Activated T-helper 17 cell treated with anti-CD3 and anti-CD28 coated beads, Interleukin-2, amount 50 U/mL, for 72 hours (primary cell): ENCODE data around the gene KCNQ1. TPM values are rescaled to one million over a fixed set of nuclear protein-coding genes. Genes with fewer than 3 reads are reported as not detected.

Experiments used
- ATAC-seq: fragments of 150-1000 bp; cut with Tn5 transposase; replicated peaks from 2 replicates; pipeline ENCODE4 v1.10.0; 2021; ENCODE audit warnings: mild to moderate bottlenecking, moderate library complexity
- H3K27ac Mint-ChIP-seq: one replicate; pipeline ENCODE4 v1.8.0; 2022; ENCODE audit warnings: mixed read lengths
- H3K27me3 Mint-ChIP-seq: one replicate; pipeline ENCODE4 v1.8.0; 2022; ENCODE audit warnings: mixed read lengths
- H3K36me3 Mint-ChIP-seq: one replicate; pipeline ENCODE4 v1.8.0; 2022; ENCODE audit warnings: low read depth, mild to moderate bottlenecking, mixed read lengths
- H3K4me1 Mint-ChIP-seq: one replicate; pipeline ENCODE4 v1.8.0; 2022; ENCODE audit warnings: mixed read lengths
- H3K4me3 Mint-ChIP-seq: one replicate; pipeline ENCODE4 v1.8.0; 2022; ENCODE audit warnings: mild to moderate bottlenecking, mixed read lengths
- H3K9me3 Mint-ChIP-seq: one replicate; pipeline ENCODE4 v1.8.0; 2022; ENCODE audit warnings: mixed read lengths
- total RNA-seq, 2 donors: library from RNA; stranded (reverse); gene quantifications; one replicate each; pipeline ENCODE4 v1.2.3, GENCODE V29; 2022

KCNQ1 gene
- total RNA-seq, 2 donors from 2014 or later = 7.0 to 9.7 TPM

- Mint-ChIP-seq H3K27me3 (no peaks in the 10 kb centered on the region), H3K4me1 (no peaks in the 10 kb centered on the region), H3K9me3 (peaks cover 42% of the 10 kb centered on the region), H3K27ac (no peak overlapping the region), H3K4me3 (no peak overlapping the region), H3K36me3 (peaks cover 17% of the 10 kb centered on the region)
- ATAC-seq = no peak
These were observed 203.1 kb downstream of the KCNQ1 start for GRCh38 chr11:2647953-2648352.

DNA sequence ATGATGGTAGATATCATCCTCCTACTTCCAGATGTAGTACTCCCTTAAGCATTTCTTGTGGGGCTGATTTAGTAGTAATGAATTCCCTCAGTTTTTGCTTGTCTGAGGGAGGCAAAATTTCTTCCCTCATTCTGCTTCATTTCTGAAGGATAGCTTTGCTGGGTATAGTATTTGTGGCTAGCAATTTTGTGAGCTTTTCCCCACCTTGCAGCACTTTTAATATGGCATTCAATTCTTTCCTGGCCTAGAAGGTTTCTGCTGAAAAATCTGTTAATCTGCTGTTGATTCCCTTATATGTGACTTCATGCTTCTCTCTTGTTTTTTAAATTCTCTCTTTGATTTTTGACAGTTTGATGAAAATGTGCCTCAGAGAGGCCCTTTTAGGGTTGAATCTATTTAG is 204.6 kb downstream of the KCNQ1 start:
- peaks cover 5% of the 10 kb centered on the region for H3K36me3 Mint-ChIP-seq
- ATAC-seq = no peak
- H3K27me3 Mint-ChIP-seq = no peaks in the 10 kb centered on the region
- no peak overlapping the region for H3K4me3 Mint-ChIP-seq
- no peaks in the 10 kb centered on the region for H3K4me1 Mint-ChIP-seq
- H3K27ac Mint-ChIP-seq = no peak overlapping the region
- peaks cover 30% of the 10 kb centered on the region for H3K9me3 Mint-ChIP-seq

DNA sequence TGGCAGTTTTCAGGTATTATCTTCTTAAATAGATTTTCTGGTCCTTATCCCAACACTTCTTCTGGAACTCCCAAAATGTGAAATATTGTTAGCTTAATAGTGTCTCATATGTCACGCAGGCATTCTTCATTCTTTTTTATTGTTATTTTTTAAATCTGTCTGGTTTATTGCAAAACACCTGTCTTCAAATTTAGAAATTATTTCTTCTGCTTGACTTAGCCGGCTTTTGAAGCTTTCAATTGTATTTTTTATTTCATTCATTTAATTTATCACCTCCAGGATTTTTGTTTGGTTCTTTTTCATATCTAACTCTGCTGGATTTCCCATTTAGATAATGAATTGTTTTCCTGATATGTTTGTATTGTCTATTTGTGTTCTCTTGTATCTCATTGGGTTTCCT is 205.0 kb downstream of the KCNQ1 start:
- no peak overlapping the region for H3K27ac Mint-ChIP-seq
- H3K4me3 Mint-ChIP-seq = no peak overlapping the region
- peaks cover 28% of the 10 kb centered on the region for H3K9me3 Mint-ChIP-seq
- ATAC-seq = no peak
- H3K4me1 Mint-ChIP-seq = no peaks in the 10 kb centered on the region
- no peaks in the 10 kb centered on the region for H3K27me3 Mint-ChIP-seq
- H3K36me3 Mint-ChIP-seq = peaks cover 5% of the 10 kb centered on the region

GRCh38 chr11:2650343-2650867 is 205.6 kb downstream of the KCNQ1 start:
- H3K4me3 Mint-ChIP-seq = no peak overlapping the region
- peaks cover 5% of the 10 kb centered on the region for H3K36me3 Mint-ChIP-seq
- H3K4me1 Mint-ChIP-seq = no peaks in the 10 kb centered on the region
- H3K27ac Mint-ChIP-seq = no peak overlapping the region
- peaks cover 28% of the 10 kb centered on the region for H3K9me3 Mint-ChIP-seq
- H3K27me3 Mint-ChIP-seq = no peaks in the 10 kb centered on the region
- ATAC-seq = no peak

DNA sequence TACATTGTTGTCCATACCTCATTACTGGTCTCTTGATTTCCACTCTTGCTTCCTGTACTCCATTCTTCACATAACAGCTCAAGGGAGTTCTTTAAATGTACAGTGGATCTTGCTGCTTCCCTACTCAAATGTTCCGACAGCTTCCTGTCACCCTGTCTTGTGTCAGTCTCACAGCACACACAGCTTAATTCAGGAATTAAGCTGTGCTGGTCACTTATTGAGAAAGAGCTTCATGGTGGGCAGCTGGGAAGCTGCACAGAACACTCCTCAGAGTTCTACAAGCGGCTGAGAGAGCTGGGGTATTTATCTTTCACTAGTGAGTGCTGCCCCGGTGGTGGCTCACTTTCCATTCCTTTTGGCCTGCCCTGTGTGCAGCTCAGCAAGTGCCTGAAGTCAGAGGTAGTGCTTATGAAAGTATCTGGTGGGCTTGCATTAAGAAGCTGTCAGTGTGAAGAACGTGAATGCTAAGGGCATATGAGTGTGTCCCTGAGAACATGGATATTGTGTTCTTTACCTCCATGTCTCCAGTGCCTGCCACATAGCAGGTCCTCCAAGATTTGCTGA is 206.3 kb downstream of the KCNQ1 start:
- Mint-ChIP-seq H3K27ac (no peak overlapping the region), H3K27me3 (no peaks in the 10 kb centered on the region), H3K36me3 (peaks cover 5% of the 10 kb centered on the region), H3K4me1 (peaks cover 3% of the 10 kb centered on the region), H3K4me3 (no peak overlapping the region), H3K9me3 (peaks cover 28% of the 10 kb centered on the region)
- ATAC-seq = no peak

GRCh38 chr11:2651826-2652271 is 207.0 kb downstream of the KCNQ1 start:
- H3K27ac Mint-ChIP-seq = no peak overlapping the region
- peaks cover 5% of the 10 kb centered on the region for H3K36me3 Mint-ChIP-seq
- ATAC-seq = no peak
- H3K4me3 Mint-ChIP-seq = no peak overlapping the region
- no peaks in the 10 kb centered on the region for H3K27me3 Mint-ChIP-seq
- H3K4me1 Mint-ChIP-seq = peaks cover 4% of the 10 kb centered on the region
- peaks cover 28% of the 10 kb centered on the region for H3K9me3 Mint-ChIP-seq

- Mint-ChIP-seq H3K27me3 (no peaks in the 10 kb centered on the region), H3K36me3 (no peaks in the 10 kb centered on the region)
These were observed 207.8 kb downstream of the KCNQ1 start for GRCh38 chr11:2652333-2653197.

DNA sequence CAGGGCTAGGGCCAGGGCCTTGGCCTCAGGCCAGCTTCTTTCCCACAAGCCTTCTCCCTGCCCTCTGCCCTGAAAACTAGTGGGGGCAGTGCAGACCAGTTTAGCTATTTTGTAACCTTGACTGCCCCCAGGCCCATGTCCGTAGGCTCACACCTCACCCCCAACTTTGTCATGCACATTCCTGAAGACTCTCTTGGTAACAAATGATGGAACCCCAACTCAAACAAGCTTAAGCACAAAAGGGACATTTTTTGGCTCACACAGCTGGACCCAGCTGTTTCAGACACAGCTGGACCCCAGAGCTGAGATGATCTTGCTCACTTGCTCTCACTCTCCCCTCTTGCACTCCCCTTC is 208.4 kb downstream of the KCNQ1 start:
- peaks cover 19% of the 10 kb centered on the region for H3K9me3 Mint-ChIP-seq
- peaks cover 4% of the 10 kb centered on the region for H3K4me1 Mint-ChIP-seq
- ATAC-seq = no peak
- H3K27me3 Mint-ChIP-seq = no peaks in the 10 kb centered on the region
- no peak overlapping the region for H3K4me3 Mint-ChIP-seq
- no peak overlapping the region for H3K27ac Mint-ChIP-seq
- H3K36me3 Mint-ChIP-seq = no peaks in the 10 kb centered on the region

More at GRCh38 chr11:2652333-2653197, 207.8 kb downstream of the KCNQ1 start:
- Mint-ChIP-seq H3K4me3 (no peak overlapping the region), H3K27ac (no peak overlapping the region), H3K9me3 (peaks cover 21% of the 10 kb centered on the region), H3K4me1 (peaks cover 4% of the 10 kb centered on the region)
- ATAC-seq = no peak

DNA sequence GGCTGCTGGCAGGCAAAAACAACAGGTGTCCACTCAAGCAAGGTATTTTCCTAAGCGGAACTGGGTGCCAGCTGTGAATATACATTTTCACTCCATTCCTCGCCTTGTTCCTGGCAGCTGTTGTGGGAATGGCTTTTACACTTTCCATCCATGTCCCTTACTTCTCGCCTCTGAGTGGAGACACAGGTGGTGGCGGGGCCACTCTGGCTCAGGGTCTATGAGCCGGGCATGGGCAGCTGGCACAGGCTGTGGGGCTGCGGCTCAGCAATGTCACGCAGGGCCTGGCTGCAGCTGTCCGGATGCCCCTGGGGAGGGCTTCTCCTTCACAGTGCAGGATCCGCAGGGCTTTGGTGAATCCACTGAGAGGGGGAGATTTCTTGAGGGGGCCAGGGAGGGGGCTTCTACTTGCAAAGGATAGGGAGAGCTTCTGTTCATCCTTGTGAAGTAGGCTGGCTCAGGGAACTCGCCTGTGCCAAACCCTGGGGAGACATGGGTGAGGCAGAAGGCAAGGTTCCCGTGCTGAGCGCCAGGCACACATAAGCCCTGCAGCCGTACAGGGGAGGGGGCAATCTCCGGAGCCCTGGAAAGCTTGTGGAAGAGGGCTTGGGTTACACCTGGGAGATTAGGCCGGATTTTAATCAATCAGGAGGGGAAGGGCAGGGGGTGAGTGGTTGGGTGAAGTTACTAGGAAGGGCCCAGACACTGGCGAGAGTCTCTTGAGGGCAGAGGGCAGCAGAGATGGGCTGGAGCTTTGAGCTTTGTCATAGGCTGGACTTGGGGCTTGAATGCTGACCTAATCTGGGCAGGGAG is 209.3 kb downstream of the KCNQ1 start:
- Mint-ChIP-seq H3K9me3 (peaks cover 18% of the 10 kb centered on the region), H3K36me3 (peaks cover 7% of the 10 kb centered on the region), H3K27me3 (no peaks in the 10 kb centered on the region), H3K4me1 (peaks cover 4% of the 10 kb centered on the region), H3K4me3 (no peak overlapping the region), H3K27ac (no peak overlapping the region)
- ATAC-seq = no peak

- Mint-ChIP-seq H3K9me3 (peaks cover 7% of the 10 kb centered on the region), H3K27ac (no peak overlapping the region), H3K36me3 (peaks cover 8% of the 10 kb centered on the region), H3K4me3 (no peak overlapping the region), H3K4me1 (peaks cover 4% of the 10 kb centered on the region), H3K27me3 (no peaks in the 10 kb centered on the region)
- ATAC-seq = no peak
These were observed 210.4 kb downstream of the KCNQ1 start for GRCh38 chr11:2655016-2655719.

DNA sequence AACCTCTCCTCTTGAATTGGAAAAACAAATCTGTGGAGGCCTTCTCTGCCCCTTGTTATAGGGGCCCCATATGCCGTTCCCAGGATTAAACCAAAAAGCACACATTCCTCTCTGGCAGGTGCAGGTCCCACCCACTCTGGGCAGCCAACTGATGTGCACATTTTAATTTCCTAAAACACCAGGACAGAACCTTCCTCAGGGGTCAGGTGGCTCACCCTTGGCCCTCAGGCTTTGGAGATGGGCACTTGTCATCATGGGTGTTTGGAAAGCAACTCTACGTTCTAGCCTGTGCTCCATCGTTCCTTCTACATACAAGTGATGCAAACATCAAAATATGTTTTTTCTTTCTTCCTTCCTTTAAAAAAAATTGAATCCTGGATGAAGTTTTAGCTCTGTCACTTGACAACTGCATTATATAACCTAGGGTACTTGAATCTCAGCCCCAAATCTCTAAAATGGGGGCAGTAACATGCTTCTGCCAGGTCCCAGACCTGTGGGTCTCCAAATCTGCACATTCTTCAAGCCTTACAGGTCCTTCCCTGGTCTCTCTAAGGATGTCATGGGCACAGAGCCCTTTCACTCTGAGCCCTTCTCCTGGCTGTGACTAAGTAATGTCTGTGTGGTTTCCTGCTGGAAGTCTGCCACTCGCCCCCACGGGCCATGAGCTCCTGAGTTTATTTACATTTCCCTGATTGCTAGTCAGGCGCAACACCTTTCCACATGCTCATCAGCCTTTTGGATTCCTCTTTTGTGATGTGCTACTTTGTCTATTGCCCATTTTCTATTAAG is 211.2 kb downstream of the KCNQ1 start:
- Mint-ChIP-seq H3K9me3 (peaks cover 1% of the 10 kb centered on the region), H3K36me3 (peaks cover 8% of the 10 kb centered on the region), H3K4me1 (peaks cover 4% of the 10 kb centered on the region), H3K27ac (peak overlapping the region; percentile 58), H3K27me3 (no peaks in the 10 kb centered on the region), H3K4me3 (no peak overlapping the region)
- no peak for ATAC-seq

DNA sequence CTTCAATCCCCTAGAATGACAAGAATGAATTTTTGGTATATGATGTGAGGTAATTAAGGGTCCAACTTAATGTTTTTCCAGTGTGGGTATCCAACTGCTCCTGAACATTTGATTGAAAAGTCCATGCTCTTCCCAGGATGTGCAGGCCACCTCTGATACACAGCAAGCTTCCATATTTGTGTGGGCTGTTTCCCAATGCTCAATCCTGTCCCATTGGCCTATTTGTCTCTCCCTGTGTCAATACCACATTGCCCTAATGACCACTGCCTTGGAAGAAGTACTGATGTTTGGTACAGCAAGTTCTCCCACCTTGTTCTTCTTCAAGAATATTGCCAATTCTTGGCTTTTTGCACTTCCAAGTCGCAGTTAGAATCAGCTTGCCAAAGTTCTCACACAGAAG is 212.1 kb downstream of the KCNQ1 start:
- H3K9me3 Mint-ChIP-seq = no peaks in the 10 kb centered on the region
- no peak overlapping the region for H3K4me3 Mint-ChIP-seq
- H3K27ac Mint-ChIP-seq = no peak overlapping the region
- H3K36me3 Mint-ChIP-seq = peaks cover 8% of the 10 kb centered on the region
- ATAC-seq = no peak
- H3K27me3 Mint-ChIP-seq = no peaks in the 10 kb centered on the region
- peaks cover 4% of the 10 kb centered on the region for H3K4me1 Mint-ChIP-seq

- H3K9me3 Mint-ChIP-seq = no peaks in the 10 kb centered on the region
- H3K36me3 Mint-ChIP-seq = peaks cover 8% of the 10 kb centered on the region
- H3K27me3 Mint-ChIP-seq = no peaks in the 10 kb centered on the region
These were observed 213.0 kb downstream of the KCNQ1 start for GRCh38 chr11:2657697-2658284.

More at GRCh38 chr11:2657697-2658284, 213.0 kb downstream of the KCNQ1 start:
- ATAC-seq = no peak
- H3K27ac Mint-ChIP-seq = no peak overlapping the region
- H3K4me1 Mint-ChIP-seq = peaks cover 4% of the 10 kb centered on the region
- H3K4me3 Mint-ChIP-seq = no peak overlapping the region
